SH-SY5Y (cell line): Measurements from ENCODE around the gene HCLS1.

Experiments
- GATA2 ChIP-seq: IDR thresholded peaks from 2 replicates; pipeline ENCODE4 v1.6.1; 2011; ENCODE audit warnings: mild to moderate bottlenecking, low read depth, low read length
- GATA3 ChIP-seq: IDR thresholded peaks from 2 replicates; pipeline ENCODE4 v1.6.1; 2011; ENCODE audit warnings: low read depth, mild to moderate bottlenecking, low read length, moderate library complexity

The HCLS1 gene

DNA sequence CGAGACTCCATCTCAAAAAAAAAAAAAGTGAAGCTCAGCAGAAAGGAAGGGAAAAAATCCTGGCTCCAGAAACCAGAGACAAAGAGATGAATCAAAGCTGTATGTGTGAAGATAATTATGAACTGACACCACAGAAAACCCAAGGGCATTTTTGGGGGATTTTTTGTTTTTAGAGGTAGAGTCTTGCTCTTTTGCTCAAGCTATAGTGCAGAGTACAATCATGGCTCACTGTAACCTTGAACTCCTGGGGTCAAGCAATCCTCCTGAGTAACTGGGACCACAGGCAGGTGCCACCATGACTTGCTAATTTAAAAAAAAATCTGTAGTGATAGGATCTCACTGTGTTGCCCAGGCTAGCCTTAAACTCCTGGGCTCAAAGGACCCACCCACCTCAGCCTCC lies 22.8 kb downstream of the HCLS1 start:
- no peak for TF ChIP-seq GATA3
- no peak for TF ChIP-seq GATA2

GRCh38 chr3:121630355-121630754 lies 30.3 kb downstream of the HCLS1 start:
- TF ChIP-seq GATA3 (no peak), GATA2 (no peak)

DNA sequence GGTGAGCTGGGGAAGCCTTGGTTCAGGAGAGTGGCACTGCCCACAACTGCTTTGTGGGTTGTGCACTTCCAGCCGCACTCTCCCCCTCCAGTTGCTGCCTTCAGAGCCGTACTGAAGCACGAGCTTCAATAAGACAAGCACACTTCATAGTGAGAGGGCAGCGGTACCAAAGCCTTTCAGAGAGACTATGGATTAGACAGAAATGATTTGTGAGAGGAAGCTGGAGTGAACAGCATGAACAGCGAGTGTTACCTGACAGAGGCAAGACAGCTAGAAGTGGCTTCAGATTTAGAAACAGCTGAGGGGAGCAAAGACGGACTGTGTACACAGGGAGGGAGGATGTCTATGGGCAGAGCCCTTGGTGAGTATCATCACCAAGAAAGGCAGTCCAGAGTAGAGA lies 31.1 kb downstream of the HCLS1 start:
- no peak for TF ChIP-seq GATA2
- TF ChIP-seq GATA3, result no peak

DNA sequence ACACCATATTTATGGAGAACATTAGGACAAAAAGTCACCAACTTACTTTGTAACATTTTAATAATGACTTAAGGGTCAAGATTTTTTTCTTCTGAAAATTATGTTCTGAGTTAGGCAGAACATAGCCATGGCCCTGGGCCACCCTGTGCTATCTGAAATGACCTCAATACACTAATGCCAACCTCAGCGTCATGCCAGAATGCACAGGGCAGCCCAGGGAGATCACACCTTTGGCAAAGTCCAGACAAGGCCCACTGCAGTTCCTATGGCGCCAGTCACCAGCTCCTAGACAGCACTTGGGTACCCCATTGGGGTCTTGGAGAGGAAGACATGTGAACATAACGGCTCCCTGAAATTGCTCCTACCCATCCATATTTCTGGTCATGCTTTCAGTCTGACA lies 33.1 kb downstream of the HCLS1 start:
- TF ChIP-seq GATA3, result no peak
- no peak for TF ChIP-seq GATA2

DNA sequence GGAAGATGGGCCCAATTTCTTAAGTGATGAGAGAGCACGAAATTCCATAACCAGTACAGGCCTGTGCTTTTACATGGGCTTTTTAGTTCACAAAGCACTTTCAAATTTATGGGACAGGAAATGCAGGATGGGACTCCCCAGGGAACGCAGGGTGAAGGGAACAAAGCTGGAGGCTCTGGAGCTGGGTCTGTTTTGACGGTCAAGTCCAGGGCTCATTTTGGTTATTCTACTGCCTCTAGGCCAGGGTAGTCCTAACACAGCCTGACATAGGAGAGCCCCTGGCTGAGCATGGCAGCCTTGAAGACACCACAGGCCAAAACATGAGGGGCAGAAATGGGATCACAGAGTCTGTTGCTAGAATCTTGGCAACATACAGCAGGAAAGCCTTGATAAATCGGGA lies 33.5 kb downstream of the HCLS1 start:
- TF ChIP-seq GATA3, result no peak
- TF ChIP-seq GATA2, result no peak

DNA sequence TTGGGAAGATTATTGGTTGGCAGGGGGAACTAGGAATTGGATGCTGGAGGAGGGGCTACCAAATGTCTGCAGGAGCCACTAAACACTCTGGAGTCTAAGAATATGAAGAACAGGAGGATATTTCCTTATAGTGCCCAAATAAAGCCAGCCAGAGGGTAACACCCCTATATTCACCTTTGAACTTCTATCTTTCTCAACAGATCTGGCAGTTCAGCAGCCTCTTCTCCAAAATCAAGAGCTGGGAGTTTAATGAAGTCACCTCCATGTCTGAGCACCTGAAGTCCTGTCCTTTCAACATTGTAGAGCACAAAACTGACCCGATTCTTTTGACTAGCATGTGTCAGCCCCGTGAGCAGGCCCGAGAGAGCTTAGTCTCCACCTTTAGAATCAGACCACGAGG lies 34.2 kb downstream of the HCLS1 start:
- TF ChIP-seq GATA3 (no peak), GATA2 (no peak)

DNA sequence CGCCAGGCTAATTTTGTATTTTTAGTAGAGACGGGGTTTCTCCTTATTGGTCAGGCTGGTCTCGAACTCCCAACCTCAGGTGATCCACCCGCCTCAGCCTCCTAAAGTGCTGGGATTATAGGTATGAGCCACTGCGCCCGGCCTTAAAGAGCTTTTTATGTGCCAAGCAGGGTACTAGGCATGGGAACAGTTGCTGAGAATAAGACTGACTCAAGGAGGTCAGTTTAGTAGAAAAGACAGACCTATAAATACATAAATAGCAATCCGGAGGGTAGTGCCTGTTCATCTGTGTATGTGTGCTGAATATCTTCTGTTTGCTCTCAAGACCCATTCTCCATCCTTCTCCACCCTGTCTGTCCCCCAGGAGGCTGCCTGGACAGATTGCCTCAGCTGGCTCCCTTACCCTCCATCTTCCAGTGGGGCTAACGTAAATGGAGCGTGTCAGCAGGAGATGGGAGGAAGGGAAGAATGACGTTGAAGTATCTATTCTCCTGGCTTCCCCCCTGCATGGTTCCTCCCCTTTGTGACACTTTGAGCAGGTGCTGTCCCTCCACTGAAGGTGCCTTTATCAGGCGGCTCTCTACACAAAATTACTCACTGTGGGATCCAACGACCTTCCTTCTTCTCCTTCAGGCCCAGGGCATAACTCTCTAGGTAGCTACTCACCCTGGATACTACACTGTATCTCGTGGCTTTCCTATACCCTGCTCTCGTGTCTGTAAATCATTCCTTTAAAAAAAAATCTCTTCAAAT lies 36.4 kb downstream of the HCLS1 start:
- TF ChIP-seq GATA3 (no peak), GATA2 (no peak)

DNA sequence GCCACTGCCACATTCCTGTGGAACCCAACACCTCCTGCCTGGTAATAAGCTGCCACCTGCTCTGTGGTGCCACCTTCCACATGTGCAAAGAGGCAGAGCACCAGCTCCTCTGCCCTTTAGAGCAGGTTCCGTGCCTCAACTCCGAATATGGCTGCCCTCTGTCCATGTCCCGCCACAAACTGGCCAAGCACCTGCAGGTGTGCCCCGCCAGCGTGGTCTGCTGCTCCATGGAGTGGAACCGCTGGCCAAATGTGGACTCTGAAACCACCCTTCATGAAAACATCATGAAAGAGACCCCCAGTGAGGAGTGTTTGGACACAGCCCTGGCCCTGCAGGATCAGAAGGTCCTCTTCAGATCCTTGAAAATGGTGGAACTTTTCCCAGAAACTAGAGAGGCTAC lies 39.2 kb downstream of the HCLS1 start:
- no peak for TF ChIP-seq GATA3
- no peak for TF ChIP-seq GATA2

DNA sequence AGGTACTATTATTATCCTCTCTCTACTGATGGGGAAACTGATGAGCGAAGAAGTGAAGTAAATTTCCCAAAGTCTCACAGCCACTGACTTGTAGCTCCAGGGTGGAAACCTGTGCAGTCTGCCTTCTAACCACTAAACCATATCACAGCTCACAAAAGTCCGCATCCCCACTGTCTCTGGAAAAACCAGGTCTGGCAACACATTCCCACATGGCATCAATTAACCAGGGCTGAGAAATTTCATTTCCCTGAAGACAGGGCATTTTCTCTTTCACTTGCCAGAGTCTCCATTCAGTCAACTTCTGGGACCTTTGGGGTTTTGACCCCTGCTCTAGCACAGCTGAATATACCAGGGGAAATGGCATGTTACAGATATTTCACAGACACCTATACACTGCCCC lies 41.0 kb downstream of the HCLS1 start:
- TF ChIP-seq GATA3 (no peak), GATA2 (no peak)

GRCh38 chr3:121606106-121606505 lies 54.6 kb downstream of the HCLS1 start:
- TF ChIP-seq GATA3 (no peak), GATA2 (no peak)

DNA sequence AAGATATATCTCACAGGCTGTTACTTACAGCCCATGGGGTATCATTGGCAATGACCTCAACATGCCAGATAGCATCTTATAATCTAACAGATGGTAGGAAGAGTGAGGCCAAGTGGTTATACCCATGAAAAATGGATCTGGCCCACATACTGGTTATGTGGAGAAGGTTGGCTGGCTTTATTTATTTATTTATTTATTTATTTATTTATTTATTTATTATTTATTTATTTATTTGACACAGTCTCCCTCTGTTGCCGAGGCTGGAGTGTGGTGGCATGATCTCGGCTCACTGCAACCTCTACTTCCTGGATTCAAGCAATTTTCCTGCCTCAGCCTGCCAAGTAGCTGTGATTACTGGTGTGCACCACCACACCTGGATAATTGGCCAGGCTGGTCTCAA lies 55.9 kb downstream of the HCLS1 start:
- TF ChIP-seq GATA3 (no peak), GATA2 (no peak)

DNA sequence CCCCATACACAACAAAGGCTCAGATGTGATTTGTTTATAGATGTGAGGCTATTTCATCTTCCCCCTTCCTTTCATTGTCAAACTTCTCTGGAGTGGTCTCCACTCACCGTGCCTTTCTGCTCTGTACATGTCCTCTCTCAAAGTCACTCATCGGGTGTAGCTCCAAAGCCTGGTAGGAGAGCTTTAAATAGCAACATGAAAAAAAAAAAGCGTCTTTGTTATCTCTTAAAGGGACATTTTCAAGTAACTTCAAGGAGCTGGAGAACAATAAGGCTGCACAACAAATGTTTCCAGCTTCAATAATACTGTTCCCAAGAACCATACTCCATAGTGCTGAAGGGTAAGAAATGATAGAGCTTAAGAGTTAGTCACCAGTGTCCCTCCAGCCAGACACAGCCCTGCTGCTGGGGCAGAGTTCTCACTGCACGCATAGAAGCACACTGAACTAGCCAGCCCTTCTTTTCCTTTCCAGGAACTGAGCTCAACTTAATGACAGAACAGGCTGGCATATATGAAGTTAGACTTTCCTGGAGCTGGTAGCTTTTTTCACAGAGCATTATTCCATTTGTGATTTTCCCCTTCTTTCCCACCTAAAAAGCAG lies 59.4 kb downstream of the HCLS1 start:
- TF ChIP-seq GATA3 (no peak), GATA2 (no peak)

- no peak for TF ChIP-seq GATA2
- TF ChIP-seq GATA3, result no peak
These were observed 62.1 kb downstream of the HCLS1 start for GRCh38 chr3:121598564-121598963.

DNA sequence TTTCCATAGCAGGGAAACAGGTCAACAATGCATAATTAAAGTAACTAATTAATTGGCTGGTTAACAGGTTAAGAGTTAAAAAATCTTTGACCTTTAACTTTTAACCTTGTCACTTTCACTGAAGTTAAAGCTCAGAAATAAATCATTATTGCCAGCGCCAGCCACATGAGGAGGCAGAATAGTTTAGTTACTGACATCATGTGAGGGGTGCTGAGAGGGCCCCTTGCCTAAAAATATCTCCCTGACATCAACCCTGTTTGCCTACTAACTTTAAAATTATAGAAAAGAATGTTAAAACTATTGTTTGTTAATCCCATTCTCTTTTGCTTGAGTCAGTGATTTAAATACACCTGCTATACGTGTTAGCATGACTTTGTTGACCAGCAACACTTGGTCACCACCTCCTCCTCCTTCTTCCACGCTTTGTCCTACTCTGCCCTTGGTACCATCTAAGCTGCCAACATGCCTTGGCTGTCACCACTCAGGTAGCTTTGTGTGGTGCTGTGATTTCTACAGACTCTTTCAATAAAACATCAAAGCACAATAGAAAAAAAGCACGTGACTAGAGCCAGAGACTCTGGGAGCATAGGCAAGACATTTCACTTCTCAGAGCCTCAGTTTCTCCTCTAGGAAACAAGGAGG lies 64.8 kb downstream of the HCLS1 start:
- TF ChIP-seq GATA2 (no peak), GATA3 (no peak)

- no peak for TF ChIP-seq GATA2
- no peak for TF ChIP-seq GATA3
These were observed 65.9 kb downstream of the HCLS1 start for GRCh38 chr3:121594850-121595249.
